Measurements from ENCODE around the gene SIGLEC8.
"Not testable (repeated sequence)": the region's sequence is repeated elsewhere in the genome, so short reads cannot be mapped to it uniquely, and the experiment has no call there.

The SIGLEC8 gene

GRCh38 chr19:51473009-51473707, 14.9 kb upstream of the SIGLEC8 start:
- DNase-seq (ENCODE audit: low read depth), result peak; percentile 80

- DNase-seq (ENCODE audit: low read depth), result no peak
Observed at GRCh38 chr19:51472607-51473006, 14.4 kb upstream of the SIGLEC8 start.

GRCh38 chr19:51471527-51471926, 13.3 kb upstream of the SIGLEC8 start:
- DNase-seq (ENCODE audit: low read depth), result no peak

- DNase-seq (ENCODE audit: low read depth), result no peak
Observed at GRCh38 chr19:51470966-51471365, 12.7 kb upstream of the SIGLEC8 start.

- no peak for DNase-seq (ENCODE audit: low read depth)
Observed at GRCh38 chr19:51469629-51470028, 11.4 kb upstream of the SIGLEC8 start.

- no peak for DNase-seq (ENCODE audit: low read depth)
Observed at GRCh38 chr19:51469162-51469561, 10.9 kb upstream of the SIGLEC8 start.

- no peak for DNase-seq (ENCODE audit: low read depth)
Observed at GRCh38 chr19:51468545-51468920, 10.3 kb upstream of the SIGLEC8 start.

GRCh38 chr19:51467864-51468544, 9.8 kb upstream of the SIGLEC8 start:
- DNase-seq (ENCODE audit: low read depth), result no peak

GRCh38 chr19:51466723-51467122, 8.5 kb upstream of the SIGLEC8 start:
- DNase-seq (ENCODE audit: low read depth), result no peak

- DNase-seq (ENCODE audit: low read depth), result not testable (repeated sequence)
Observed at GRCh38 chr19:51463976-51464581, 5.8 kb upstream of the SIGLEC8 start.

- no peak for DNase-seq (ENCODE audit: low read depth)
Observed at GRCh38 chr19:51462681-51463080, 4.4 kb upstream of the SIGLEC8 start.

GRCh38 chr19:51462276-51462675, 4.0 kb upstream of the SIGLEC8 start:
- DNase-seq (ENCODE audit: low read depth), result no peak

- no peak for DNase-seq (ENCODE audit: low read depth)
Observed at GRCh38 chr19:51461723-51462161, 3.5 kb upstream of the SIGLEC8 start.

- DNase-seq (ENCODE audit: low read depth), result no peak
Observed at GRCh38 chr19:51460164-51460992, 2.1 kb upstream of the SIGLEC8 start.

GRCh38 chr19:51458899-51459505, 748 bp upstream of the SIGLEC8 start:
- no peak for DNase-seq (ENCODE audit: low read depth)

GRCh38 chr19:51457351-51458013, 772 bp downstream of the SIGLEC8 start:
- DNase-seq (ENCODE audit: low read depth), result no peak

- no peak for DNase-seq (ENCODE audit: low read depth)
Observed at GRCh38 chr19:51456541-51457290, 1.5 kb downstream of the SIGLEC8 start.

- peak; percentile 20 for DNase-seq (ENCODE audit: low read depth)
Observed at GRCh38 chr19:51450730-51451307, 7.4 kb downstream of the SIGLEC8 start.

GRCh38 chr19:51448411-51449016, 9.7 kb downstream of the SIGLEC8 start:
- DNase-seq (ENCODE audit: low read depth), result peak; percentile 53

- DNase-seq (ENCODE audit: low read depth), result no peak
Observed at GRCh38 chr19:51448011-51448410, 10.2 kb downstream of the SIGLEC8 start.
